SK-N-SH treated with all-trans-retinoic acid at 6 μM for 48 hours (cell line): ENCODE results near the gene ARHGDIB.

Experiments
- ATAC-seq: fragments of 200-7000 bp; cut with Tn5 transposase; 3 replicates; pipeline ENCODE4 v1.9.1; 2020; ENCODE audit warnings: mild to moderate bottlenecking, moderate library complexity
- BACH2 ChIP-seq: fragments of 250-450 bp; sonication (Bioruptor Pico); IDR thresholded peaks from 2 replicates; pipeline ENCODE4 v1.9.0; 2021; ENCODE audit warnings: mild to moderate bottlenecking, borderline replicate concordance
- CSDC2 ChIP-seq: fragments of 250-450 bp; sonication (Bioruptor Pico); IDR thresholded peaks from 2 replicates; pipeline ENCODE4 v1.5.0; 2020; ENCODE audit warnings: mild to moderate bottlenecking, moderate library complexity
- CSRNP3 ChIP-seq: fragments of 250-450 bp; sonication (Bioruptor Pico); IDR thresholded peaks from 2 replicates; pipeline ENCODE4 v1.5.1; 2021; ENCODE audit warnings: mild to moderate bottlenecking, moderate library complexity
- ESRRG ChIP-seq: fragments of 250-450 bp; sonication (Bioruptor Pico); IDR thresholded peaks from 2 replicates; pipeline ENCODE4 v1.6.1; 2021; ENCODE audit warnings: mild to moderate bottlenecking
- GLIS3 ChIP-seq: fragments of 250-450 bp; sonication (Bioruptor Pico); IDR thresholded peaks from 2 replicates; pipeline ENCODE4 v1.5.0; 2020; ENCODE audit warnings: mild to moderate bottlenecking, moderate library complexity
- ISL1 ChIP-seq: fragments of 250-450 bp; sonication (Bioruptor Pico); IDR thresholded peaks from 2 replicates; pipeline ENCODE4 v2.1.2; 2022; ENCODE audit warnings: mild to moderate bottlenecking, moderate library complexity
- OSR1 ChIP-seq: fragments of 250-450 bp; sonication (Bioruptor Pico); IDR thresholded peaks from 2 replicates; pipeline ENCODE4 v1.8.0; 2022; ENCODE audit warnings: moderate library complexity, mild to moderate bottlenecking, inconsistent platforms
- PATZ1 ChIP-seq: fragments of 250-450 bp; sonication (Bioruptor Pico); IDR thresholded peaks from 2 replicates; pipeline ENCODE4 v1.8.0; 2020; ENCODE audit warnings: mild to moderate bottlenecking, moderate library complexity, borderline replicate concordance
- PPARA ChIP-seq: fragments of 250-450 bp; sonication (Bioruptor Pico); IDR thresholded peaks from 2 replicates; pipeline ENCODE4 v1.5.0; 2020; ENCODE audit warnings: mild to moderate bottlenecking, borderline replicate concordance
- RARB ChIP-seq: fragments of 250-450 bp; sonication (Bioruptor Pico); IDR thresholded peaks from 2 replicates; pipeline ENCODE4 v1.8.0; 2021; ENCODE audit warnings: mild to moderate bottlenecking, moderate library complexity
- TCF4 ChIP-seq: fragments of 250-450 bp; sonication (Bioruptor Pico); IDR thresholded peaks from 2 replicates; pipeline ENCODE4 v1.8.0; 2021; ENCODE audit warnings: mild to moderate bottlenecking, moderate library complexity, borderline replicate concordance
- TOX ChIP-seq: fragments of 250-450 bp; sonication (Bioruptor Pico); IDR thresholded peaks from 2 replicates; pipeline ENCODE4 v1.8.0; 2021; ENCODE audit warnings: mild to moderate bottlenecking, moderate library complexity, borderline replicate concordance
- TSHZ2 ChIP-seq: fragments of 250-450 bp; sonication (Bioruptor Pico); IDR thresholded peaks from 2 replicates; pipeline ENCODE4 v1.5.0; 2020; ENCODE audit warnings: mild to moderate bottlenecking, moderate library complexity
- ZFP30 ChIP-seq: fragments of 450-650 bp; formaldehyde crosslinking; IDR thresholded peaks from 2 replicates; pipeline ENCODE4 v1.5.0; 2022; ENCODE audit warnings: mild to moderate bottlenecking, moderate library complexity
- ZNF565 ChIP-seq: fragments of 450-650 bp; formaldehyde crosslinking; conservative IDR thresholded peaks from 2 replicates; pipeline ENCODE4 v1.5.0; 2020; ENCODE audit warnings: low read depth, mild to moderate bottlenecking, moderate library complexity
- ZNF70 ChIP-seq: fragments of 450-650 bp; formaldehyde crosslinking; IDR thresholded peaks from 2 replicates; pipeline ENCODE4 v1.5.0; 2020; ENCODE audit warnings: mild to moderate bottlenecking, moderate library complexity
- ZNF8 ChIP-seq: fragments of 450-650 bp; formaldehyde crosslinking; IDR thresholded peaks from 2 replicates; pipeline ENCODE4 v1.5.0; 2020; ENCODE audit warnings: mild to moderate bottlenecking, moderate library complexity

ARHGDIB gene

GRCh38 chr12:14920475-14921126, 40.8 kb downstream of the ARHGDIB start (continued):
- TF ChIP-seq TSHZ2 (CRISPR knock-in tag) = no peak

GRCh38 chr12:14919455-14919854, 41.9 kb downstream of the ARHGDIB start:
- ATAC-seq = no peak
- no peak for TF ChIP-seq ZFP30 (CRISPR knock-in tag)
- no peak for TF ChIP-seq CSRNP3 (CRISPR knock-in tag)
- no peak for TF ChIP-seq TCF4 (CRISPR knock-in tag)
- TF ChIP-seq ZNF70 (CRISPR knock-in tag) = no peak
- no peak for TF ChIP-seq ZNF565 (CRISPR knock-in tag)
- TF ChIP-seq TSHZ2 (CRISPR knock-in tag) = no peak
- no peak for TF ChIP-seq BACH2 (CRISPR knock-in tag)
- no peak for TF ChIP-seq RARB (CRISPR knock-in tag)
- TF ChIP-seq ESRRG = no peak
- TF ChIP-seq PPARA (CRISPR knock-in tag) = no peak
- TF ChIP-seq PATZ1 (CRISPR knock-in tag) = no peak
- no peak for TF ChIP-seq OSR1 (CRISPR knock-in tag)
- TF ChIP-seq TOX (CRISPR knock-in tag) = no peak
- TF ChIP-seq ISL1 (CRISPR knock-in tag) = no peak

GRCh38 chr12:14915736-14916135, 45.7 kb downstream of the ARHGDIB start:
- TF ChIP-seq ZNF8 (CRISPR knock-in tag) (no peak), GLIS3 (CRISPR knock-in tag) (no peak), BACH2 (CRISPR knock-in tag) (no peak), TOX (CRISPR knock-in tag) (no peak), ZNF565 (CRISPR knock-in tag) (no peak), CSDC2 (no peak), ZFP30 (CRISPR knock-in tag) (no peak), ISL1 (CRISPR knock-in tag) (no peak), CSRNP3 (CRISPR knock-in tag) (no peak), TSHZ2 (CRISPR knock-in tag) (no peak), RARB (CRISPR knock-in tag) (no peak), PPARA (CRISPR knock-in tag) (no peak)
- no peak for ATAC-seq
